HG02642 (cell line): ENCODE data around the gene BMX.

Experiments used
- ATAC-seq: cut with Tn5 transposase; IDR thresholded peaks from one replicate; pipeline ENCODE4 v1.9.1; 2021; ENCODE audit warnings: mild to moderate bottlenecking; ENCODE audit not compliant: unreplicated experiment, poor library complexity

Gene BMX

DNA sequence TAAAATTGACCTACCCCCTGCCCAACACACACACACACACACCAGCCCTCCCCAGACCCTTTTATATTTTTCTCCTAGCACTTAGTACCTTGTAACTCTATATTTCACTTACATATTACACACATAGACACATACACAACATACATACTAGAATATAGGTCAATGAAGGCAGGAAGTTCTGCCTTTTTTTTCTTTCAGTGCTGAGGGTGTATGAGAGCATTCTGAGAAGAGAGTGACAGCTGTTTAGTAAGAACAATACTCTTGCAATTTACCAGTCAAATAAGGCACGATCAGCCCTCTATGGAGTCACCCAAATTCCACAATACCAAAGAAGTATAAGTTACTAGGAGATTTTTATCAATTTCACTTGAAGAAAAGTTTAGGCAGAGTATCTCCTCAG lies 66.7 kb downstream of the BMX start:
- ATAC-seq: no peak

DNA sequence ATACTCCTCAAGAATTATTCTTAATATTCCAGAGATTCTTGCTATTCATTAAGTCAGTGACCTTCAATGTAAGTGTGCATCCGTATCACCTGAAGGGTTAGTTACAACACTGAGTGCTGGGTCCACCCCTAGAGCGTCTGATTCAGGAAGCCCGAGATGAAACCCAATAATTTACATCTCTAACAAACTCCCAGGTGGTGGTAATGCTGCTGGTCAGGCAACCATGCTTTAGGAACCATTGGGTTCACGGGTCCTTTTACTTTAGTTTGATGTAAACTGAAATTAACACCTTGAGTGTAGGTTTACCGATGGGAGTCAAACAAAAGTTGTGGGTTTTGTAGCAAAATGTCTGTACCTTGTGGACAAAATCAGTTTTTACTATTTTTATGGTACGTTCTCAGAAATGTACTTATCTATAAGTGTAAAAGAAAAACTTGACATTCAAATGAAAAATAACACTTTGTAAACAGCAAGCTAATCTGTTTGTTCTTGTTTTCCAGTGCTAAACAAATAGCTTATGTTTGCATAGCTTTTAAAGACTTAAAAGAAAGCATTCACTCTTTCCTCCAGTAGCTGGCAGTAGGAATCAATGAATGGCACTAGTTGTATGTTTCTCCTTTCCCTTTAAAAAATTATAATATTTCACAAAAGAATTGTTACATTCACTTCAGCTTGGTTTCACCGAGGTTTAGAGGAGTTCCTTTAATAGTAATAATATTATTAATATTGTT lies 67.4 kb downstream of the BMX start:
- ATAC-seq: no peak

DNA sequence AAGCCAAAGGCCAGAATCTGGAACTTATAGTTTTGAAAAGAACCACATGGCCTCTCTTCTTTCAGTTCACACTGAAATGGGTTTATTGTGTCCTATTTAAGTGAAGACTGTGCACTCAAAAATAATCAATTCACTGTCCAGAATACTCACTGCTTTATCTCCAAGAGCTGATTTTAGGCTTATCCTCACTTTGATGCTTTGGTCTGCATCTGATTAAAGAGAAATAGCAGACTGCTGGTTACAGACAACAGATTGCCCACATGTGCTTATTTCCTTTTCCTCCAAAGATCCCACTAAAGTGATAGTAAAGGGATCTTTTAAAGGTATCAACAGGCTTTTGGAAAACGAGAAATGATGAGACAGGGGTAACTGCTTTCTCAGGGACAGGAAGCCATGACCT lies 69.5 kb downstream of the BMX start:
- no peak for ATAC-seq

- ATAC-seq: no peak
Observed at GRCh38 chrX:15574017-15574416, 73.4 kb downstream of the BMX start.

DNA sequence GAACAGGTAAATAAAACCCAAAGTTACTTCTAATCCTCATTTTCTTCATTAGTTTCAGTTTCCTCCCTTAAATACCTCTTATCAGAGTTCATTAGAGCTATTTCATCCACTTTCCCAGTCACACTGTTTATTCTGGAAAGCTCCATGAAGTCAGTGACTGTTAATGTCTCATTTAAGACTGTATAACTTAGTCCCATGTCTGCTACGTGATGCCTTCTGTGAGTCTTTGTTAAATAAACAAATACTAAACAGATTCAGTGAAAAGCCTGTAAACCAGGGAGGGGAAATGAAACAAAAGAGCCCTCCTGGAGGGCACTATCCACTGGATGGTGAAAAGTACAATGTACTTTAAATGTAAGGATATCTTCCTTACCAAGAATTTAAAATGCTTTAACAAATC lies 75.4 kb downstream of the BMX start:
- ATAC-seq: no peak

DNA sequence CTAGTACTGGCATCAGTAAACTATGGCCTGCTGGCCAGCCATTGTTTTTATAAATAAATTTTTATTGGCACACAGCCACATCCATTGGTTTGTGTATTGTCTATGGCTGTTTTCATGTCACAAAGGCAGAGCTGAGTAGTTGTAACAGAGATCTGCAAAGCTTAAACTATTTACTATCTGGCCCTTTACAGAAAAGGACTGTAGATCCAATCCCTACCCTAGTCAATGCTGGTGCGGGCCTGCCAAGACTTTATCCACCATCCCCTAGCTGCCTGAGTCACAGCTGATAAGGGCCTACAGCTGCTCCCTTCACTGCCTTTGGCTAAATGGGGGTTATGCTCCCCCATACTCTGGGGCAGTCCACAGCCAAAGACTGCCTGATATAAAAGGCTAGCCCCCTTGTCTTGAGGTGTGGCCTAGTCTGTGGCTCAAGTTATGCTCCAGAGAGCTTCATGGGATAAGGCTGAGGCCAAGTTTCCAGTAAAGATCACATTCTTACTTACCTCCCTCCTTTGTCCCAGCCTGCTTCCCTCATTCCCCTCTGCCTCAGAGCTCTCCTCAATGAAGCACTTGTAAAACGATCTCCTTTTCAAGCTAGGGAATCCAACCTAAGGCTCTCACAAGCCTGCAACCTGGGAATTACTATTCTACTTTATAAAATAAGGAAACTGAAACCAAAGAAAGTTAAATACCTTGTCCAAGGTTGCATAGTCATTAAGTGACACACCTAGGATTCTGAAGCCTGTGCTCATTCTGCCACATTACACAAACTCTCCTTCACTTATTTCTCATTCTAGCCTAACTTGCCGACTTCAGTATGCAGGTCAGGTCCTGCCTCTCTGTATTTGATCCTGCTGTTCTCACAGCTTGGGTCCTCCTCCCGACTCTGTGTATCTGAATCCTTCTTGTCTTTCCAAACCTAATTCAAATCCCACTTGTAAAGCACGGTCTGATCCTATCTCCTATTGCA lies 79.5 kb downstream of the BMX start:
- ATAC-seq: no peak

DNA sequence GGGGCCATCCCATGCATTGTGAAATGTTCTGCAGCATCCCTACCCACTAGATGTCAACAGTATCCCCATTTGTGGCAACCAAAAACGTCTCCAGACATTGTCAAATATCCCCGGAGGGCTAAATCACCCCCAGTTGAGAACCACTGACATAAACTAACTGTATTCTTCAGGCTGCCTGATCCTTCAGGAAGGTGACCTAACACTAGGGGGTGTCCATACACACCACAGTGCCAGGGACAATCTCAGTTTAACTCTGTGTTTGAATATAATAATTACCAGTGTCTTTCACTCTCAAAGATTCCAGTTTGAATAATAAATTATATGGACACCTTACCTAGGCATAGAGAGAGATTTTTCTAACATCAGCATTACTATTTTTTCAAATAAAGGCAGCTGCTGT lies 93.8 kb downstream of the BMX start:
- no peak for ATAC-seq

DNA sequence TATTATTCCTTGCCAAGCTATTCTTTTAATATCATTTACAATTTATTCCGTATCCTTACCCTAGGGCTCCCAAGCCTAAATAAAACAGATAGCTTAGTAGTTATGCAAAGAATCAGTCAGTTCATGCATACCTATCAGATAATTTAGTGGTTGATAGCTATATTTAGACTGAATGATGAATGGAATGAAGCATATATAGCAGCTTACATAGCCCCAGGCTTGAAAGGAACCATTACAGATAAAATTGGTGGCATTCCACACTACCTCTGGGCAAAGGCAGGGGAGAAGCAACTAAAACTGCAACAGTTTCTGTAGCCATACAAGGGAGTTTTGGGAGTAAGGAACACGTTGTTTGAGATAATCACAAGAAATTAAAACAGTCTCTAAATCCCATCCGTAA lies 97.4 kb downstream of the BMX start:
- no peak for ATAC-seq

- ATAC-seq: no peak
Observed at GRCh38 chrX:15599461-15599860, 98.9 kb downstream of the BMX start.

DNA sequence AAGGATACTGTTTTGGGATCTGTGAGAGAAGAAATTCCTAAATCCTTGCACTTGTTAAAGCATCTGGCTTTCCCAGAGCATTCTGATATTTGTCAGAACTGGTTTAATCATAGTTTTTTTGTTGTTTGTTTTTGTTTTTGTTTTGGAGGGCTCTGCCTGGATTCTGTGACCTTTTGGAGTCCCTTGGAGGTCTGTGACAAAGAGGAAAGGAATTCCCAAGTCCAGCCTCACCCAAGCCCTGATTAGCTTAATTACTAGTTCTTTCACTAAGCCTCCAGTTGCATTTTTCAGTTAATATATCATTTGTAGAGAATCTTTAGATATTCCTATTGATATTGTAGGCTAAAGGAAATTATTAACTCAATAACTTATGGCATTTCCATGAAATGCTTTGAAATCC lies 99.4 kb downstream of the BMX start:
- ATAC-seq: no peak

DNA sequence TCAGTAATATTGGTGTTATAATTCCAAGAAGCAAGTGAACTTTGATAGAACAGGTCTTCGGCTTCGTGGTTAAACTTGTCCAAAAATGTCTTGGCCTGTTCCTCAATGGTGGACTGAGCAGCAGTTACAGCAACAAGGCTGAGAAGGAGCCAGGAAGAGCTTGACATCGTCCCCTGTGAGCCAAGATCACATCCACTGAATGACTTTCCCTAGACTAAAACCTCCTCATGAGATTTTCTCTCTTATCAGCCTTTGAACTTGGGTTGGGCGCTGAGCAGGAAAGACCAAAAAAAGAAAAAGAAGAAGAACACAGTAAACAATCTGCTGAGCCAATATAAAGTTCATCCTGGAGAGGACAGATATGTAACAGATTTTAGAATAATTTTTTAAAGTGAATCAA lies 100.1 kb downstream of the BMX start, which contains the start of gene ACE2:
TSS of gene ACE2 (minus strand) at position 216 of the 400 bp plus-strand sequence. CDS start at position 167, 49 bp downstream.
- no peak for ATAC-seq

- ATAC-seq: no peak
Observed at GRCh38 chrX:15601932-15602331, 101.3 kb downstream of the BMX start.

DNA sequence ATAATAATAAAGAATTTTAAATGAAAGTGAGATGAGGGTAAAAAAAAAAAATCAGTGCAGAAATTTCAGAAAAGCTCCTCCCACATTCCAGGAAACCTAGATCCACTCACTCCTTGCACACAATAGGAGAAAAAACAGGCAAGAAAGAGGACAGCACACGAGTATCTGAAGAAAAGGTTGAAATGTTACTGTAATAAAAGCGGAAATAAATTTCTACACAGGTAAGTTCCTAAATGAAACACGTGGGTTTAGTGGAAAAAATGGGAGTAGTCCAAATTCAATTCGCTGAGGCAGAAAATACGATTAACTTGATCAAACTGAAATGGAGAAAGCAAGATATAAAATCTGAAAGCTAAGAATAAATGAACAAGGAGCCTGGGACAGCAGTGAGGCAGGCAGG lies 102.2 kb downstream of the BMX start:
- ATAC-seq: no peak

GRCh38 chrX:15605226-15605625 lies 104.6 kb downstream of the BMX start:
- no peak for ATAC-seq
